Measurements from ENCODE around the gene ZNF92.
"Not testable (repeated sequence)": the region's sequence is repeated elsewhere in the genome, so short reads cannot be mapped to it uniquely, and the experiment has no call there.

ZNF92 gene

DNA sequence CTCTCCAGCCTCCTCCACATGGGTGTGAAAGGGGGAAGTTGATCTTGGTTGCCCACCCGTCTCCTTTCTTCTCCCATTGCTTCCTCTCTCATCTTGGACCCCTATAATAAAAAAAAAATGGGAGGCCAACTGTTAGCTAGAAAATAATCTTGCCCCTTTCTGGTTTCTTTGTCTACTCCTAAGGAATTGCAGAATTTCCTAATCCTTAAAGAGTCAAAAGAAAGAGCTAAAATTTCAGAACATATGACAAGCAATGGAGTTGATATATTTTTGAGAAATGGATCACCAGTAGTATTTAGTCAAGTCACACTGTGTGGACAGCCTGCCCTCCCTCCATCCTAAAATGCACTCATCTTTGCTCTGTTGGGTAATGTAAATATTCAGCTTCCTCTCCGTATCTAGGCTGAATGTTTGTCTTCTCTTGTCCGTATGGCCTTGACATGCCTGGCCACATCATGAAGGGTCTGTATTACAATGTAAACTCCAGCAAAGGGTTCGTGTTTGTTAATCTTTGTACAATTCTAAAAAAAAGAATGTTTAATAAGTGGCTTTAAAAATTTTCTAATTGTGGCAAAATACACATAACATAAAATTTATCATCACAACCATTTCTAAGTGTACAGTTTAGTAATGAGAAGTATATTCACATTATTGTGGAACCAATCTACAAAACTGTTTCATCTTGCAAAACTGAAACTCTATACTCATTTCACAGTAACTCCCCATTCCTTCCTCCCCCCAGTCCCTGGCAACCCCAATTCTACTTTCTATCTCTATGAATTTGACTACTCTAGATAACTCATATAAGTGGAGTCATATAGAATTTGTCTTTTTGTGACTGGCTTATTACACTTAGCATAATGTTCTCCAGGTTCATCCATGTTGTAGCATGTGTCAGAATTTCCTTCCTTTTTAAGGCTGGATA lies 71.5 kb downstream of the ZNF92 start (continued):
- TF ChIP-seq CTCF (tag by site-specific recombination; IDR thresholded peaks at IDR 0.05) (no peak), ZBTB26 (tag by site-specific recombination; optimal IDR thresholded peaks at IDR 0.05) (no peak), ZNF266 (tag by site-specific recombination; IDR thresholded peaks at IDR 0.05; ENCODE audit: low read depth) (no peak), ZNF48 (tag by site-specific recombination; IDR thresholded peaks at IDR 0.05) (no peak), KLF9 (tag by site-specific recombination; IDR thresholded peaks at IDR 0.05; ENCODE audit: low read depth) (no peak)
- TF ChIP-seq, protein P1, sequence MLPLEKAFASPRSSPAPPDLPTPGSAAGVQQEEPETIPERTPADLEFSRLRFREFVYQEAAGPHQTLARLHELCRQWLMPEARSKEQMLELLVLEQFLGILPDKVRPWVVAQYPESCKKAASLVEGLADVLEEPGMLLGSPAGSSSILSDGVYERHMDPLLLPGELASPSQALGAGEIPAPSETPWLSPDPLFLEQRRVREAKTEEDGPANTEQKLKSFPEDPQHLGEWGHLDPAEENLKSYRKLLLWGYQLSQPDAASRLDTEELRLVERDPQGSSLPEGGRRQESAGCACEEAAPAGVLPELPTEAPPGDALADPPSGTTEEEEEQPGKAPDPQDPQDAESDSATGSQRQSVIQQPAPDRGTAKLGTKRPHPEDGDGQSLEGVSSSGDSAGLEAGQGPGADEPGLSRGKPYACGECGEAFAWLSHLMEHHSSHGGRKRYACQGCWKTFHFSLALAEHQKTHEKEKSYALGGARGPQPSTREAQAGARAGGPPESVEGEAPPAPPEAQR (tag by site-specific recombination; IDR thresholded peaks at IDR 0.05): no peak

- CTCF ChIA-PET: interaction anchor here (1.0 to 1.2 kb wide), 2 partner anchors 10 to 139 kb away, joined by 5 to 7 read pairs; no protein-coding TSS in a partner anchor
- POLR2A ChIA-PET: not testable (repeated sequence)
Measured at GRCh38 chr7:65447041-65447440, 73.4 kb downstream of the ZNF92 start.

DNA sequence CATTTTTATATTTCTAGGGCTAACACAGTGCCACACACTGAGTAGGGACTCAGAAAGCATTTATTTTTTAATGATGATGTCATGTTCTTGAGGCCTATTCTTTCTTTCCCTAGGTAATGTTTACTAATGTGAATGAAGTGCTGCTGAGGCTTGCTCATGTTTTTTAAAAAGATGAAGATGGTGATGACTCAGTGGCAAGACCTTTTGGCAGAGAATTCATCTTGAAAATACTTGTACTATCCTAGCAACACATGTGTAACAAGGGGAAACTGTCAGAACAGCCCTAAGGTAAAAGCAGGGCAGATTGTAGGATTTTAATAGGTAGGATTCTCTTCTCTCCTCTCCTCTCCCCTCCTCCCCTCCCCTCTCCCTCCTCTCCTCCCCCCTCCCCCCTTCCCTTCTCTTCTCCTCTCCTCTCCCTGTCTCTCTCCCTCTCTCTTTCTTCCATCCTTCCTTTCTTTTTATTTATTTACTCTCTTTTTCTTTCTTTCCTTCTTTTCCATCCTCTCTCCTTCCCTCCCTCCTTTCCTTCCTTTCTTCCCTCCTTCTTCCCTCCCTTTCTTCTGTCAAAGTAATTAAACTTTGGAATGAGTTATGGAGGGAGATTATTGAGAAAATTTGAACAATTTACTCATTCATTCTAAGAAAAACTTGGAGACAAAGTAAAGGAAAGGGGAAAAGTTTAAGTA lies 75.3 kb downstream of the ZNF92 start:
- no peaks in the 10 kb centered on the region; the same call in 1 of the 2 replicates for H3K9me3 ChIP-seq (ENCODE audit: control insufficient read depth, insufficient read depth, low read depth, low read length)
- H3K27ac ChIP-seq (ENCODE audit: extremely low read depth, low read depth, low read length): no peak overlapping the region
- peaks cover 11% of the 10 kb centered on the region; the same call in 1 of the 2 replicates for H3K4me1 ChIP-seq (ENCODE audit: control insufficient read depth, insufficient read depth, low read length)
- ChIA-PET POLR2A (no interaction called here), CTCF (no interaction called here)
- H3K4me3 ChIP-seq (ENCODE audit: low read depth, low read length): no peak overlapping the region
- no peaks in the 10 kb centered on the region for H3K36me3 ChIP-seq (ENCODE audit: control insufficient read depth in 2 of 2, insufficient read depth in 1 of 2, low read length in 2 of 2)
- TF ChIP-seq ZNF132 (tag by site-specific recombination; IDR thresholded peaks at IDR 0.05; ENCODE audit: borderline replicate concordance) (no peak), ZNF155 (tag by site-specific recombination; IDR thresholded peaks at IDR 0.05) (no peak), ZNF366 (tag by site-specific recombination; conservative IDR thresholded peaks at IDR 0.05) (peak; percentile 52; the same call in 1 of the 2 replicates), ZNF777 (tag by site-specific recombination; IDR thresholded peaks at IDR 0.05; ENCODE audit: borderline replicate concordance) (no peak), PBX3 (CRISPR knock-in tag; IDR thresholded peaks at IDR 0.05) (no peak), ATF2 (tag by site-specific recombination; IDR thresholded peaks at IDR 0.05; ENCODE audit: low read depth) (peak; percentile 81), ZNF629 (tag by site-specific recombination; IDR thresholded peaks at IDR 0.05) (peak; percentile 51)
- TF ChIP-seq, protein P2, sequence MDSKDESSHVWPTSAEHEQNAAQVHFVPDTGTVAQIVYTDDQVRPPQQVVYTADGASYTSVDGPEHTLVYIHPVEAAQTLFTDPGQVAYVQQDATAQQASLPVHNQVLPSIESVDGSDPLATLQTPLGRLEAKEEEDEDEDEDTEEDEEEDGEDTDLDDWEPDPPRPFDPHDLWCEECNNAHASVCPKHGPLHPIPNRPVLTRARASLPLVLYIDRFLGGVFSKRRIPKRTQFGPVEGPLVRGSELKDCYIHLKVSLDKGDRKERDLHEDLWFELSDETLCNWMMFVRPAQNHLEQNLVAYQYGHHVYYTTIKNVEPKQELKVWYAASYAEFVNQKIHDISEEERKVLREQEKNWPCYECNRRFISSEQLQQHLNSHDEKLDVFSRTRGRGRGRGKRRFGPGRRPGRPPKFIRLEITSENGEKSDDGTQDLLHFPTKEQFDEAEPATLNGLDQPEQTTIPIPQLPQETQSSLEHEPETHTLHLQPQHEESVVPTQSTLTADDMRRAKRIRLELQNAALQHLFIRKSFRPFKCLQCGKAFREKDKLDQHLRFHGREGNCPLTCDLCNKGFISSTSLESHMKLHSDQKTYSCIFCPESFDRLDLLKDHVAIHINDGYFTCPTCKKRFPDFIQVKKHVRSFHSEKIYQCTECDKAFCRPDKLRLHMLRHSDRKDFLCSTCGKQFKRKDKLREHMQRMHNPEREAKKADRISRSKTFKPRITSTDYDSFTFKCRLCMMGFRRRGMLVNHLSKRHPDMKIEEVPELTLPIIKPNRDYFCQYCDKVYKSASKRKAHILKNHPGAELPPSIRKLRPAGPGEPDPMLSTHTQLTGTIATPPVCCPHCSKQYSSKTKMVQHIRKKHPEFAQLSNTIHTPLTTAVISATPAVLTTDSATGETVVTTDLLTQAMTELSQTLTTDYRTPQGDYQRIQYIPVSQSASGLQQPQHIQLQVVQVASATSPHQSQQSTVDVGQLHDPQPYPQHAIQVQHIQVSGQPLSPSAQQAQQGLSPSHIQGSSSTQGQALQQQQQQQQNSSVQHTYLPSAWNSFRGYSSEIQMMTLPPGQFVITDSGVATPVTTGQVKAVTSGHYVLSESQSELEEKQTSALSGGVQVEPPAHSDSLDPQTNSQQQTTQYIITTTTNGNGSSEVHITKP (tag by site-specific recombination; IDR thresholded peaks at IDR 0.05): peak; percentile 26; the same call in 1 of the 2 replicates

More at GRCh38 chr7:65447041-65447440, 73.4 kb downstream of the ZNF92 start:
- H3K4me3 ChIP-seq (ENCODE audit: low read depth, low read length); H3K27ac ChIP-seq (ENCODE audit: extremely low read depth, low read depth, low read length); H3K36me3 ChIP-seq (ENCODE audit: control insufficient read depth in 2 of 2, insufficient read depth in 1 of 2, low read length in 2 of 2); H3K9me3 ChIP-seq (ENCODE audit: control insufficient read depth, insufficient read depth, low read depth, low read length): not testable (repeated sequence)
- H3K4me1 ChIP-seq (ENCODE audit: control insufficient read depth, insufficient read depth, low read length): peaks cover 11% of the 10 kb centered on the region; the same call in 1 of the 2 replicates
- peak; percentile 60 for TF ChIP-seq ZNF654 (tag by site-specific recombination; IDR thresholded peaks at IDR 0.05; ENCODE audit: low read depth)
- peak; percentile 88 for TF ChIP-seq SETDB1 (IDR thresholded peaks at IDR 0.05; ENCODE audit: insufficient read length, low read length)
- TF ChIP-seq KLF8 (tag by site-specific recombination; IDR thresholded peaks at IDR 0.05): 0 out of 2 replicates have a peak, but pooled peaks have one; percentile 30
- TF ChIP-seq ZSCAN30 (tag by site-specific recombination; IDR thresholded peaks at IDR 0.05): peak; percentile 51; the same call in 1 of the 2 replicates
- TF ChIP-seq ZNF626 (tag by site-specific recombination; IDR thresholded peaks at IDR 0.05): 0 out of 2 replicates have a peak, but pooled peaks have one; percentile 67
- TF ChIP-seq TRIM28 (IDR thresholded peaks at IDR 0.05; ENCODE audit: borderline replicate concordance, low read length): peak; percentile 81; the same call in 1 of the 2 replicates

All from HEK293 (cell line).